Endodermal cell (in vitro differentiated cells): ENCODE results near the gene FRMPD4. TPM values are rescaled to one million over a fixed set of nuclear protein-coding genes. Genes with fewer than 3 reads are reported as not detected.

Experiments
- DNase-seq: peaks from one replicate; pipeline ENCODE4 v3.0.0-alpha.2; 2017
- H3K27ac ChIP-seq: 2 replicates; pipeline ENCODE4 v1.5.1; 2013; ENCODE audit warnings: mild to moderate bottlenecking, low read depth, low read length, moderate library complexity
- H3K27me3 ChIP-seq: 2 replicates; pipeline ENCODE4 v1.6.1; 2013; ENCODE audit warnings: mild to moderate bottlenecking, low read length, moderate library complexity; ENCODE audit not compliant: insufficient read depth, control insufficient read depth, poor library complexity, severe bottlenecking
- H3K36me3 ChIP-seq: 2 replicates; pipeline ENCODE4 v1.7.0; 2013; ENCODE audit warnings: mild to moderate bottlenecking, low read length, moderate library complexity; ENCODE audit not compliant: control insufficient read depth, insufficient read depth
- H3K4me1 ChIP-seq: one replicate; pipeline ENCODE4 v1.7.0; 2013; ENCODE audit warnings: low read length; ENCODE audit not compliant: control insufficient read depth, insufficient read depth
- H3K4me3 ChIP-seq: 2 replicates; pipeline ENCODE4 v1.5.1; 2013; ENCODE audit warnings: mild to moderate bottlenecking, low read length, moderate library complexity
- H3K9ac ChIP-seq: 2 replicates; pipeline ENCODE4 v1.6.1; 2013; ENCODE audit warnings: mild to moderate bottlenecking, low read length, moderate library complexity; ENCODE audit not compliant: poor library complexity, severe bottlenecking; ENCODE audit errors: extremely low read depth
- H3K9me3 ChIP-seq: 2 replicates; pipeline ENCODE4 v1.6.1; 2013; ENCODE audit warnings: mild to moderate bottlenecking, low read length, moderate library complexity; ENCODE audit not compliant: control insufficient read depth
- H3K27ac Mint-ChIP-seq: 2 replicates; pipeline ENCODE4 v1.8.0; 2020; ENCODE audit warnings: mixed read lengths
- H3K27me3 Mint-ChIP-seq: 2 replicates; pipeline ENCODE4 v1.8.0; 2021; ENCODE audit warnings: mild to moderate bottlenecking, mixed read lengths; ENCODE audit not compliant: insufficient read depth
- H3K36me3 Mint-ChIP-seq: 2 replicates; pipeline ENCODE4 v1.8.0; 2020; ENCODE audit warnings: low read depth, mixed read lengths
- H3K4me1 Mint-ChIP-seq: 2 replicates; pipeline ENCODE4 v1.8.0; 2020; ENCODE audit warnings: mixed read lengths
- H3K4me3 Mint-ChIP-seq: 2 replicates; pipeline ENCODE4 v1.8.0; 2020; ENCODE audit warnings: mild to moderate bottlenecking, moderate library complexity, mixed read lengths
- H3K9me3 Mint-ChIP-seq: 2 replicates; pipeline ENCODE4 v1.8.0; 2020; ENCODE audit warnings: mild to moderate bottlenecking, mixed read lengths
- WGBS, 2 experiments: methylation state at CpG; one replicate each; pipeline versions ENCODE4 v1.1.5 to v1.1.7; 2013; ENCODE audit warnings: missing lambda C conversion rate in 2 of 2, mixed read lengths in 1 of 2; ENCODE audit not compliant: insufficient coverage in 1 of 2, insufficient read length in 1 of 2; 5-methylcytosine and 5-hydroxymethylcytosine counted together
- total RNA-seq, 2 donors: library from RNA; stranded (reverse); fragmentation: NEBNext Ultra II Directional in 1 of 2; extraction: Animal tissue kit (Norgen Biotek cat#: 25700) in 1 of 2; gene quantifications; 2 replicates in 1 of 2; 3 replicates in 1 of 2; pipeline ENCODE4 v1.2.1, GENCODE V29; 2021
- TF ChIP-seq, protein P1 (sequence below): fragments of 200-600 bp; sonication (generic); conservative IDR thresholded peaks from 2 replicates; pipeline ENCODE4 v1.5.0; 2021; ENCODE audit warnings: antibody characterized with exemption, mild to moderate bottlenecking

Gene FRMPD4
- total RNA-seq, 2 donors from 2014 or later, result 0.09 to 0.81 TPM

- no peaks in the 10 kb centered on the region for H3K4me1 ChIP-seq
- H3K9ac ChIP-seq, result no peak overlapping the region
- H3K27me3 Mint-ChIP-seq, result no peaks in the 10 kb centered on the region
- H3K27ac ChIP-seq, result no peak overlapping the region
- no peaks in the 10 kb centered on the region for H3K9me3 ChIP-seq
- peaks cover 1% of the 10 kb centered on the region for H3K36me3 Mint-ChIP-seq
- TF ChIP-seq, protein P1, sequence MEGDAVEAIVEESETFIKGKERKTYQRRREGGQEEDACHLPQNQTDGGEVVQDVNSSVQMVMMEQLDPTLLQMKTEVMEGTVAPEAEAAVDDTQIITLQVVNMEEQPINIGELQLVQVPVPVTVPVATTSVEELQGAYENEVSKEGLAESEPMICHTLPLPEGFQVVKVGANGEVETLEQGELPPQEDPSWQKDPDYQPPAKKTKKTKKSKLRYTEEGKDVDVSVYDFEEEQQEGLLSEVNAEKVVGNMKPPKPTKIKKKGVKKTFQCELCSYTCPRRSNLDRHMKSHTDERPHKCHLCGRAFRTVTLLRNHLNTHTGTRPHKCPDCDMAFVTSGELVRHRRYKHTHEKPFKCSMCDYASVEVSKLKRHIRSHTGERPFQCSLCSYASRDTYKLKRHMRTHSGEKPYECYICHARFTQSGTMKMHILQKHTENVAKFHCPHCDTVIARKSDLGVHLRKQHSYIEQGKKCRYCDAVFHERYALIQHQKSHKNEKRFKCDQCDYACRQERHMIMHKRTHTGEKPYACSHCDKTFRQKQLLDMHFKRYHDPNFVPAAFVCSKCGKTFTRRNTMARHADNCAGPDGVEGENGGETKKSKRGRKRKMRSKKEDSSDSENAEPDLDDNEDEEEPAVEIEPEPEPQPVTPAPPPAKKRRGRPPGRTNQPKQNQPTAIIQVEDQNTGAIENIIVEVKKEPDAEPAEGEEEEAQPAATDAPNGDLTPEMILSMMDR, result no peak
- H3K4me3 Mint-ChIP-seq, result no peak overlapping the region
- H3K9me3 Mint-ChIP-seq, result peaks cover 40% of the 10 kb centered on the region
- H3K4me1 Mint-ChIP-seq, result no peaks in the 10 kb centered on the region
- H3K27ac Mint-ChIP-seq, result no peak overlapping the region
- no peaks in the 10 kb centered on the region for H3K36me3 ChIP-seq
- WGBS, 2 experiments, result 83 to 97% methylated on average over 2 of the region's 2 CpGs
- DNase-seq, result no peak
- no peaks in the 10 kb centered on the region for H3K27me3 ChIP-seq
- no peak overlapping the region for H3K4me3 ChIP-seq
These were observed 471.8 kb downstream of the FRMPD4 start for GRCh38 chrX:12610079-12610478.

DNA sequence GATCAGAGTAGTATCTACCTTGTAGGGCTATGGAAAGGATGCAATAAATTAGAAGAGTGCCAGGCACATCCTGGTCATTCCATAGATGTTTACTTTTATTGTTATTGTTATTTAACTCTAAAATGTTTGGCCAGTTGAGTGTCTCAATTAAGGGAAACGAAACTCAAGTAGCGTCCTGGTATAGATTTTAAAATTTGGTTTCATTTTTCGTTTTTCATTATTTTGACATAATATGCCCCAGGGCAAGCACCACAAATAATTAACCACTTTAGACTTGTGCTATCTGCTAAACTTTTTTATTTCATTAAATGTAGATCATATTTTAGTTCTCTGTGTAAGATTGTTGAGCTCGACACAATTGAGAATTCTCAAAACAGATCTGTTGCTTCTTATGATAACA, 473.2 kb downstream of the FRMPD4 start:
- no CpG with 5 or more reads among the region's 4 CpGs for WGBS, 2 experiments
- Mint-ChIP-seq H3K9me3 (peaks cover 37% of the 10 kb centered on the region), H3K27ac (no peak overlapping the region), H3K4me3 (no peak overlapping the region), H3K27me3 (no peaks in the 10 kb centered on the region), H3K4me1 (no peaks in the 10 kb centered on the region), H3K36me3 (peaks cover 1% of the 10 kb centered on the region)
- no peak for DNase-seq
- Histone ChIP-seq H3K27ac (no peak overlapping the region), H3K4me1 (no peaks in the 10 kb centered on the region), H3K36me3 (no peaks in the 10 kb centered on the region), H3K9me3 (no peaks in the 10 kb centered on the region), H3K9ac (no peak overlapping the region), H3K4me3 (no peak overlapping the region), H3K27me3 (no peaks in the 10 kb centered on the region)
- TF ChIP-seq, protein P1, result no peak

GRCh38 chrX:12614266-12614665, 476.0 kb downstream of the FRMPD4 start:
- Histone ChIP-seq H3K9ac (no peak overlapping the region), H3K4me3 (no peak overlapping the region), H3K27me3 (no peaks in the 10 kb centered on the region), H3K36me3 (no peaks in the 10 kb centered on the region), H3K27ac (no peak overlapping the region), H3K9me3 (no peaks in the 10 kb centered on the region), H3K4me1 (no peaks in the 10 kb centered on the region)
- Mint-ChIP-seq H3K4me1 (no peaks in the 10 kb centered on the region), H3K27me3 (no peaks in the 10 kb centered on the region), H3K27ac (no peak overlapping the region), H3K4me3 (no peak overlapping the region), H3K9me3 (peaks cover 27% of the 10 kb centered on the region), H3K36me3 (no peaks in the 10 kb centered on the region)
- DNase-seq, result peak; percentile 46
- WGBS, 2 experiments, result 92 to 100% methylated on average over 1 to 5 of the region's 5 CpGs
- TF ChIP-seq, protein P1, result no peak
